Ascending aorta (tissue), 2 donors: ENCODE measurements around the gene STX17. TPM values are rescaled to one million over a fixed set of nuclear protein-coding genes. Genes with fewer than 3 reads are reported as not detected.
A peak's percentile ranks its signal among the peaks of the same experiment; 100 is the strongest.

Experiments
- DNase-seq, 2 donors: peaks; one replicate each; pipeline ENCODE4 v3.0.0-alpha.2; 2019; ENCODE audit warnings: low spot score in 2 of 2
- H3K27ac ChIP-seq, 2 donors: fragments of 200-600 bp; sonication (generic); one replicate each; pipeline ENCODE4 v1.5.1; 2016 to 2017; ENCODE audit warnings: mild to moderate bottlenecking in 1 of 2
- H3K27me3 ChIP-seq: fragments of 200-600 bp; sonication (generic); one replicate; pipeline ENCODE4 v1.5.1; 2017
- H3K36me3 ChIP-seq, 2 donors: fragments of 200-600 bp; sonication (generic); one replicate each; pipeline ENCODE4 v1.5.1; 2016
- H3K4me1 ChIP-seq, 2 donors: fragments of 200-600 bp; sonication (generic); one replicate each; pipeline ENCODE4 v1.5.1; 2016 to 2017; ENCODE audit warnings: mild to moderate bottlenecking in 1 of 2
- H3K4me3 ChIP-seq, 2 donors: fragments of 200-600 bp; sonication (generic); one replicate each; pipeline ENCODE4 v1.5.1; 2016 to 2017; ENCODE audit warnings: mild to moderate bottlenecking in 1 of 2
- H3K9me3 ChIP-seq, 2 donors: fragments of 200-600 bp; sonication (generic); one replicate each; pipeline ENCODE4 v1.5.1; 2016
- CTCF ChIP-seq, 3 experiments: fragments of 200-600 bp in 2 of 3; fragments of 450-650 bp in 1 of 3; sonication (generic) in 2 of 3; IDR thresholded peaks; one replicate each; pipeline ENCODE4 v1.5.1; 2016 to 2019; ENCODE audit warnings: antibody characterized with exemption in 3 of 3, mild to moderate bottlenecking in 1 of 3, moderate library complexity in 1 of 3
- intact Hi-C: fragments of 100-400 bp; cut with DNase I; formaldehyde crosslinking; loops from one replicate; pipeline ENCODE4 v1.15.1; 2023
- total RNA-seq: library from RNA; depleted of rRNA; stranded (reverse); fragments of >200 nt; gene quantifications from one replicate; pipeline ENCODE4 v1.1.0, GENCODE V29; 2016

Gene STX17
- total RNA-seq, 1 donor from 2014 or later: 24.9 TPM

- H3K4me1 ChIP-seq: no peaks in the 10 kb centered on the region
- H3K27ac ChIP-seq: no peak overlapping the region
- no peaks in the 10 kb centered on the region for H3K27me3 ChIP-seq
- TF ChIP-seq CTCF (IDR thresholded peaks at IDR 0.05): no peak
- no peaks in the 10 kb centered on the region for H3K9me3 ChIP-seq
- DNase-seq: no peak
- peaks cover 9 to 28% of the 10 kb centered on the region in 2 donors for H3K36me3 ChIP-seq
- H3K4me3 ChIP-seq: no peak overlapping the region
- intact Hi-C loops: no loop called here
These were observed 93.3 kb downstream of the STX17 start for GRCh38 chr9:99999797-100000196.

GRCh38 chr9:100011062-100011681 is 104.7 kb downstream of the STX17 start:
- H3K4me1 ChIP-seq: no peaks in the 10 kb centered on the region
- H3K4me3 ChIP-seq: no peak overlapping the region
- no peak overlapping the region for H3K27ac ChIP-seq
- H3K9me3 ChIP-seq: peaks cover 0 to 9% of the 10 kb centered on the region in 2 donors
- H3K36me3 ChIP-seq: peaks cover 7 to 36% of the 10 kb centered on the region in 2 donors
- DNase-seq: no peak
- TF ChIP-seq CTCF (IDR thresholded peaks at IDR 0.05): peak; percentile 12 to 35 (median 25)
- intact Hi-C loops: no loop called here
- H3K27me3 ChIP-seq: no peaks in the 10 kb centered on the region

GRCh38 chr9:100012279-100012678 is 105.8 kb downstream of the STX17 start:
- Histone ChIP-seq H3K27ac (no peak overlapping the region), H3K4me3 (no peak overlapping the region), H3K4me1 (no peaks in the 10 kb centered on the region), H3K27me3 (no peaks in the 10 kb centered on the region), H3K9me3 (peaks cover 0 to 9% of the 10 kb centered on the region in 2 donors), H3K36me3 (peaks cover 7 to 38% of the 10 kb centered on the region in 2 donors)
- no peak for DNase-seq
- intact Hi-C loops: no loop called here
- no peak for TF ChIP-seq CTCF (IDR thresholded peaks at IDR 0.05)

GRCh38 chr9:100013573-100013972 is 107.1 kb downstream of the STX17 start:
- peaks cover 0 to 9% of the 10 kb centered on the region in 2 donors for H3K9me3 ChIP-seq
- no peak overlapping the region for H3K4me3 ChIP-seq
- peaks cover 7 to 40% of the 10 kb centered on the region in 2 donors for H3K36me3 ChIP-seq
- no peak overlapping the region for H3K27ac ChIP-seq
- H3K4me1 ChIP-seq: no peaks in the 10 kb centered on the region
- no peak for TF ChIP-seq CTCF (IDR thresholded peaks at IDR 0.05)
- intact Hi-C loops: no loop called here
- no peaks in the 10 kb centered on the region for H3K27me3 ChIP-seq
- no peak for DNase-seq

GRCh38 chr9:100014846-100015245 is 108.4 kb downstream of the STX17 start:
- TF ChIP-seq CTCF (IDR thresholded peaks at IDR 0.05): no peak
- Histone ChIP-seq H3K4me1 (no peaks in the 10 kb centered on the region), H3K27ac (no peak overlapping the region), H3K4me3 (no peak overlapping the region), H3K36me3 (peaks cover 12 to 44% of the 10 kb centered on the region in 2 donors), H3K27me3 (no peaks in the 10 kb centered on the region), H3K9me3 (peaks cover 0 to 9% of the 10 kb centered on the region in 2 donors)
- no peak for DNase-seq
- intact Hi-C loops: no loop called here
